ENCODE measurements around the gene DNAI2.
A peak's percentile ranks its signal among the peaks of the same experiment; 100 is the strongest.

The DNAI2 gene

GRCh38 chr17:74345433-74346241 is 71.6 kb downstream of the DNAI2 start:
- DNase-seq = no peak

GRCh38 chr17:74347646-74348045 is 73.6 kb downstream of the DNAI2 start:
- DNase-seq = no peak

GRCh38 chr17:74349120-74349519 is 75.1 kb downstream of the DNAI2 start:
- no peak for DNase-seq

- DNase-seq = no peak
Observed at GRCh38 chr17:74350486-74350885, 76.5 kb downstream of the DNAI2 start.

DNA sequence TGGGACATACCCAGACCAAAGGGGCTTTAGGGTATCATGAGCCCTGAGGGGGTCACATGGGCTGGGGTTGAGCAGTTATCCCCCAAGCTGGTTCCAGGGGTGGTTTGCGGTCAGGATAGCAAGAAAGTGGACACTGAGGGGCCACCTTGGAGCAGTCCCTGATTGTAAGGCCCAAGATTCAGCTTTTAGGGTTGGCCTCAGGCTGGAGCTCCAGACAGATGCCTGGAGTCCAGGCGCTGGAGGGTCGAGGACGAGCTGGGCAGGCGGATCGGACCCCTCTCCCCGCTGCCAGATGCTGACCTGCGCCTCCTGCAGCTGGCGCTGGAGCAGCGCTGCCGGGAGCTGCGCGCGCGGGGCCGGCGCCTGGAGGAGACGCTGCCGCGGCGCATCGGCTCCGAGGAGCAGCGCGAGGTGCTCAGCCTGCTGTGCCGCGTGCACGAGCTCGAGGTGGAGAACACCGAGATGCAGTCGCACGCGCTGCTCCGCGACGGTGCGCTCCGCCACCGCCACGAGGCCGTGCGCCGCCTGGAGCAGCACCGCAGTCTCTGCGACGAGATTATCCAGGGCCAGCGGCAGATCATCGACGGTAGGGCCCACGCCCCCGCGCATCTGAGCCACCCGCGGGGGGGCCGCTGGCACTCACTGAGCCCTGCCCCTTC is 77.6 kb downstream of the DNAI2 start:
- no peak for DNase-seq

GRCh38 chr17:74353446-74354060 is 79.5 kb downstream of the DNAI2 start:
- no peak for DNase-seq

DNA sequence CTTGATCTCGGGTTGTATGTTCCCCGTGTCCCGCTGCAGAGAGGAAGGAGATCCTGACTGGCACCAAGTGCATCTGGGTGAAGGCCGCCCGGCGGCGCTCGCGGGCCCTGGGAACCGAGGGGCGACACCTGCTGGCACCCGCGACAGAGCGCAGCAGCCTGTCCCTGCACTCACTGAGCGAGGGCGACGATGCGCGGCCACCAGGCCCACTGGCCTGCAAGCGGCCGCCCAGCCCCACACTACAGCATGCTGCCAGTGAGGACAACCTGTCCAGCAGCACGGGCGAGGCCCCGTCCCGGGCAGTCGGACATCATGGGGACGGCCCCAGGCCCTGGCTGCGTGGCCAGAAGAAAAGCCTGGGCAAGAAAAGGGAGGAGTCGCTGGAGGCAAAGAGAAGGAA is 80.1 kb downstream of the DNAI2 start:
- DNase-seq = peak; percentile 45

DNA sequence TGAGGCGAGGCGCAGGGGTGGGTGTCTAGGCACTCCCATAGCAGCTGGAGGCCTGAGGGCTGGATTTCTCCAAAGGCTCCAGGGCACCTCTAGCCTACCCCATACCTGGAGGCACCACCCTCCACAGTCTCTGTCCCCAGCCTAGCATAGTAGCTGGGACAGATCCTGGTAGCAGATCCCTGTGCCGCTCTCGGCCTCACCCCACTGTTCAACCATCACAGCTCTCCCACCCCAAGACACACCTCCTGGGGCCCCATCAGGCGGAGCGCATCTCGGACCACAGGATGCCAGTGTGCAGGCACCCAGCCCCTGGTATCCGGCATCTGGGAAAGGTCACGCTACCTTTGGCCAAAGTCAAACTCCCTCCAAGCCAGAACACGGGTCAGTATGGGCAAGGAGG is 80.5 kb downstream of the DNAI2 start:
- DNase-seq = no peak

- no peak for DNase-seq
Observed at GRCh38 chr17:74355065-74355464, 81.0 kb downstream of the DNAI2 start.

DNA sequence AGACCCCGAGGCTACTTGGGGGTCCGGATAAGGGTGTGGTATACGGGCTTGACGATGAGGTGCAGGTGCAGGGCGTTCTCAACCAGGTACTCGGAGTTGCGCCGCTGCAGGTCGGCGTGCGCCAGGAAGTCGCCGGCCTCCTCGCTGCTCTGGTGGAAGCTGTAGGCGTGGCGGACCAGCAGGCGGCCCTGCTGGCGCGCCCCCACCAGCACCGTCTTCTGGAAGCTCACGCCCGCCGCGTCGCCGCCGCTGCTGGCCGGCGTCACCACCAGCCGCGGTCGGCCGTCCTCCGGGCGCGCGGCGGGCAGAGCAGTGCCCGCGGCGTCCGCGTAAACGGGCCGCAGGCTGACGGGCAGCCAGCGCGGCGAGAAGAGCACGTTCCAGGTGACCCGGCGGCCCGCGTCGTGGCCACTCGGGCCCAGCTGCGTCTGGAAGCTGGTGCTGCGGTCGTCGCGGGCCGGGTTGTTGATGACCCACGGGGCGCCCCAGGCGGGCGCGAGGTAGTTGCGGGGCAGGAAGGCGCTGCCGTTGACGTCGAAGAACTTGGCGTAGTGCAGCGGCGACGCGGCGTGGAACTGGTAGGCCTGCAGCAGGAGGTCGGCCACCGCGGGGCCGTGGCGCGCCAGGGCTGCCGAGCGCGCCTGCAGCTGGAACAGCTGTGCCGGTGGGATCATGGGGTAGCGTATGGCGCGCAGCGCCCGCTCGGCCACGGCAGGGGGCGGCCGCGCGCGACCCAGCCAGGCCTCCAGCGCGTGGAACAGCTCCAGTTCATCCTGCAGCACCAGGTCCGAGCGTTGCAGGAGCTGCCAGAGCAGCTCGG is 82.8 kb downstream of the DNAI2 start:
- no peak for DNase-seq

GRCh38 chr17:74357466-74357809 is 83.4 kb downstream of the DNAI2 start:
- DNase-seq = no peak

DNA sequence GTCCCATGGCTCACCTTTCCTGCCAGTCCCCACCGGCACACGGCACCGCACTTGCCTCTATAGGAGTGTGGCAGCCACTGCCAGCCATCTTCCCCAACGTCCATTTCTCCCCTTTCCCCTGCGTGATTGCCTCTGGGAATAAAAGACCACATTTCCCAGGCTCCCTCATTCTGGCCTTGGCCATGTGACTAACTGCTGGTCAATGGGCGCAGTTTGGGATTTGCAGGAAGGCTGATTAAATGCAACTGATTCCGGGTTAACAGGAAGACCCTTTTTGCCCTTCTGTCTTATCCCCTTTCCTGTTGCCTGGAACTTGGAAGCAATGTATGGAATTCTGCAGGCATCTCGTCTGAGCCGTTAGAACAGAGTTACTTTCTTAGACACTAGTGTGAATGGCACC is 84.7 kb downstream of the DNAI2 start:
- no peak for DNase-seq

DNA sequence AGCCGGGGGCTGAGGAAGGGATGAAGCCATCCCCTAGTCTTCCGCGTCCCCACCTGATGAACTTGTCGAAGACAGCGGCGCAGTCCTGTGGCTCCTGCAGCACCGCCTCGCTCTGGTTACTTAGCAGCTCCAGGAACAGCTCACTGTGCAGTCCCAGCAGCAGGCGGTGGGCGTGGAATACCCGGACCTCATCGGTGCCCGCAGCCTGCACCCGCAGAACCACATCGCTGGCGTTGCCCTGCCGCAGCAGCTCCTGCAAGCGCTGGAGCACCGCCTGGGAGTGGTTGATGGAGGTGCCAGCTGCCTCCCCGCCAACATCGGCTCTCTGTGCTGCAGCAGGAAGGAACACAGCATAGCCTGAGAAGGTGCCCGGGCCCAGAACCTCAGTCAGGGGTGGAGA is 85.9 kb downstream of the DNAI2 start:
- no peak for DNase-seq

DNA sequence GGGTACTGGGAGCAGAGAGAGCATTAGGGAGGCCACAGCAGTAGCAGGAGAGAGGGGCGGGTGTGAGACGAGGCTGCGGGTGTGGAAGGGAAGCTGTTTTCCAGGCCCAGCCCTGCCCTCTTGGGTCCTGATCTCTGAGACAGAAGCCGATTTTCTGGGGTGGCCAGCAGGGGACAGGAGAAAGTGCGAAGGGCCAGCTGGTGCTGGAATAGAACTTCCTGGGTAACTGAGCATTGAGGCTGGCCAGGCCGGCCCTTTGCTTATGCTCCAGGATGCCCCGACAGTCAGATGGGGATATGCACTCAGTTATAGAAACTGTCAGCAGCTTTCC is 86.8 kb downstream of the DNAI2 start:
- no peak for DNase-seq

- peak; percentile 57 for DNase-seq
Observed at GRCh38 chr17:74361230-74362068, 87.4 kb downstream of the DNAI2 start, which contains the start of gene BTBD17. Gene BTBD17 (minus strand): TSS chr17:74361868. CDS start chr17:74361819, 49 bp downstream.

DNA sequence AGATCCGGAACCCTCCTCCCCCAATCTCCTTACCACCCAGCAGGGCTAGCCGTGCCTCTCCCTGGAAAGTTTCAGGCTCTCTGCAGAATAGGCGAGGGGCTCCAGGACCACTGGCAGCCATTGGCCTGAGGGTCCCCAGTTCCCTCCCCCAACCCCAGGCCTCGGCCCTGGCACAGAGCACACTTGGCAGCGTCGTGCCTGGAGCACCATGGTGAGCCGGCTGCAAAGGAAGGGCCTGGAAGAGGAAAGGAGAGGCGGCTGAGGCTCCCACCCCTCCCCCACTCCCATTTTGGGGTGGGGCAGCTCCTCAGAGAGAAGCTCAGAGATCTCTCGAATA is 88.0 kb downstream of the DNAI2 start:
- no peak for DNase-seq

- DNase-seq = no peak
Observed at GRCh38 chr17:74362810-74363498, 88.9 kb downstream of the DNAI2 start.
